Measurements from ENCODE around the gene WDR36.

DNA sequence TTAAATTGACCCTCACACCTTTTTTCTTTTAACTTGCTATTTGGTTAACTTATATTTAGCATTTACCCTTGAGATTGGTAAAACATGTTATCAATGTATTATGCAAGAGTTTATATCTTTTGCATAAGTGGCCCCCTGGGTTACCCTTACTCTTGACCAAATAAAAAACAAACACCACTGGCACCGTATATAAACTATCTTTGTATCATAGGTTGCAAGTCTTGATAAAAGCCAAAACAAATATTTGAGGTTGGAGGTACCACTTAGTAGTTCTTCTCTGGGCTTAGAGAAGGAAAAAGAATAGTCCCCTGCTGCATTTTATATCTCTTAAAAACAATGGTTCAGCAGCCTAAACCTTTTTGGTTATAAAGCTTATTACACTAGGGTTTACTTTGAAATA lies 61.3 kb downstream of the WDR36 start:
- TF ChIP-seq, protein P1, sequence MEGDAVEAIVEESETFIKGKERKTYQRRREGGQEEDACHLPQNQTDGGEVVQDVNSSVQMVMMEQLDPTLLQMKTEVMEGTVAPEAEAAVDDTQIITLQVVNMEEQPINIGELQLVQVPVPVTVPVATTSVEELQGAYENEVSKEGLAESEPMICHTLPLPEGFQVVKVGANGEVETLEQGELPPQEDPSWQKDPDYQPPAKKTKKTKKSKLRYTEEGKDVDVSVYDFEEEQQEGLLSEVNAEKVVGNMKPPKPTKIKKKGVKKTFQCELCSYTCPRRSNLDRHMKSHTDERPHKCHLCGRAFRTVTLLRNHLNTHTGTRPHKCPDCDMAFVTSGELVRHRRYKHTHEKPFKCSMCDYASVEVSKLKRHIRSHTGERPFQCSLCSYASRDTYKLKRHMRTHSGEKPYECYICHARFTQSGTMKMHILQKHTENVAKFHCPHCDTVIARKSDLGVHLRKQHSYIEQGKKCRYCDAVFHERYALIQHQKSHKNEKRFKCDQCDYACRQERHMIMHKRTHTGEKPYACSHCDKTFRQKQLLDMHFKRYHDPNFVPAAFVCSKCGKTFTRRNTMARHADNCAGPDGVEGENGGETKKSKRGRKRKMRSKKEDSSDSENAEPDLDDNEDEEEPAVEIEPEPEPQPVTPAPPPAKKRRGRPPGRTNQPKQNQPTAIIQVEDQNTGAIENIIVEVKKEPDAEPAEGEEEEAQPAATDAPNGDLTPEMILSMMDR (IDR thresholded peaks at IDR 0.05) = no peak
- no peak for TF ChIP-seq POLR2A (IDR thresholded peaks at IDR 0.05)
